HepG2 (cell line): Measurements from ENCODE around the gene SNAP23. TPM values are rescaled to one million over a fixed set of nuclear protein-coding genes. Genes with fewer than 3 reads are reported as not detected.
A peak's percentile ranks its signal among the peaks of the same experiment; 100 is the strongest.

ENCODE experiments used
- ADNP ChIP-seq: sonication (generic); formaldehyde crosslinking; IDR thresholded peaks from 2 replicates; pipeline ENCODE4 v1.4.0; 2020; ENCODE audit warnings: missing genetic modification reagents
- ELF3 ChIP-seq: IDR thresholded peaks from 2 replicates; pipeline ENCODE4 v1.6.1; 2016; ENCODE audit warnings: missing genetic modification reagents, missing compliant biosample characterization
- GTF3A ChIP-seq: sonication (generic); formaldehyde crosslinking; conservative IDR thresholded peaks from 2 replicates; pipeline ENCODE4 v1.4.0; 2020; ENCODE audit warnings: mild to moderate bottlenecking, missing genetic modification reagents
- IRF2 ChIP-seq: IDR thresholded peaks from 2 replicates; pipeline ENCODE4 v1.6.1; 2018; ENCODE audit warnings: missing genetic modification reagents, missing compliant biosample characterization
- ISX ChIP-seq: sonication (generic); formaldehyde crosslinking; conservative IDR thresholded peaks from 2 replicates; pipeline ENCODE4 v1.5.0; 2020; ENCODE audit warnings: missing genetic modification reagents
- MTF1 ChIP-seq: sonication (generic); formaldehyde crosslinking; IDR thresholded peaks from 2 replicates; pipeline ENCODE4 v1.5.0; 2020; ENCODE audit warnings: missing genetic modification reagents
- NR2F2 ChIP-seq: IDR thresholded peaks from 2 replicates; pipeline ENCODE4 v1.6.1; 2012; ENCODE audit warnings: low read depth, inconsistent platforms, borderline replicate concordance
- SUZ12 ChIP-seq: fragments of 150-350 bp; IDR thresholded peaks from 2 replicates; pipeline ENCODE4 v1.6.1; 2014; ENCODE audit warnings: low read depth, low read length
- TEAD2 ChIP-seq: sonication (generic); formaldehyde crosslinking; IDR thresholded peaks from 2 replicates; pipeline ENCODE4 v1.9.0; 2021; ENCODE audit warnings: missing genetic modification reagents
- XBP1 ChIP-seq: sonication (generic); formaldehyde crosslinking; IDR thresholded peaks from 2 replicates; pipeline ENCODE4 v1.5.0; 2020; ENCODE audit warnings: missing genetic modification reagents
- ZNF263 ChIP-seq: sonication (generic); formaldehyde crosslinking; IDR thresholded peaks from 2 replicates; pipeline ENCODE4 v1.4.0; 2020; ENCODE audit warnings: missing genetic modification reagents
- ZNF512 ChIP-seq: sonication (generic); formaldehyde crosslinking; IDR thresholded peaks from 2 replicates; pipeline ENCODE4 v1.4.0; 2020; ENCODE audit warnings: mild to moderate bottlenecking, missing genetic modification reagents
- ZNF512B ChIP-seq: sonication (generic); formaldehyde crosslinking; IDR thresholded peaks from 2 replicates; pipeline ENCODE4 v1.5.1; 2020; ENCODE audit warnings: missing genetic modification reagents, mild to moderate bottlenecking, borderline replicate concordance
- ZNF569 ChIP-seq: sonication (generic); formaldehyde crosslinking; IDR thresholded peaks from 2 replicates; pipeline ENCODE4 v1.5.0; 2020; ENCODE audit warnings: mild to moderate bottlenecking, missing genetic modification reagents, moderate library complexity, borderline replicate concordance
- ZNF784 ChIP-seq: sonication (generic); formaldehyde crosslinking; IDR thresholded peaks from 2 replicates; pipeline ENCODE4 v1.5.1; 2020; ENCODE audit warnings: missing genetic modification reagents, mild to moderate bottlenecking, borderline replicate concordance
- ZNF788 ChIP-seq: sonication (generic); formaldehyde crosslinking; IDR thresholded peaks from 2 replicates; pipeline ENCODE4 v1.5.0; 2020; ENCODE audit warnings: mild to moderate bottlenecking, missing genetic modification reagents, borderline replicate concordance
- ZSCAN25 ChIP-seq: sonication (generic); formaldehyde crosslinking; IDR thresholded peaks from 2 replicates; pipeline ENCODE4 v1.8.0; 2022; ENCODE audit warnings: mild to moderate bottlenecking, missing genetic modification reagents
- polyA plus RNA-seq, 8 experiments: library from polyadenylated mRNA; depleted of rRNA in 3 of 8; stranded (reverse) in 7 of 8; unstranded in 1 of 8; fragments of >200 nt; fragmentation: Illumina TruSeq in 4 of 8; extraction: Trizol in 4 of 8; gene quantifications; 2 replicates each; pipeline versions ENCODE4 v1.2.1 to v1.2.3, GENCODE V29; 2011 to 2016; ENCODE audit warnings: low read depth in 4 of 8, missing spikeins in 1 of 8, mixed read lengths in 1 of 8; ENCODE audit not compliant: insufficient read depth in 1 of 8
- total RNA-seq, 5 experiments: library from RNA; depleted of rRNA; stranded (reverse); fragments of >200 nt; fragmentation: Illumina TruSeq; extraction: Trizol; gene quantifications; 2 replicates each; pipeline ENCODE4 v1.2.3, GENCODE V29; 2016; ENCODE audit warnings: low read depth in 1 of 5
- TF ChIP-seq, protein P1 (sequence below): sonication (generic); formaldehyde crosslinking; IDR thresholded peaks from 2 replicates; pipeline ENCODE4 v1.4.0; 2020; ENCODE audit warnings: missing genetic modification reagents, borderline replicate concordance
- TF ChIP-seq, protein P2 (sequence below): sonication (generic); formaldehyde crosslinking; IDR thresholded peaks from 2 replicates; pipeline ENCODE4 v1.4.0; 2020; ENCODE audit warnings: missing genetic modification reagents

The SNAP23 gene
- total and polyA plus RNA-seq, 2 of the 13 experiments (the other 11 are each of a cell fraction or from before 2014, with no cell fraction given), result 37.0 to 101 TPM

GRCh38 chr15:42495361-42496212 lies at the start of gene SNAP23 (continued):
- TF ChIP-seq GTF3A (CRISPR knock-in tag), result no peak
- TF ChIP-seq ZNF512, result no peak
- TF ChIP-seq, protein P1, sequence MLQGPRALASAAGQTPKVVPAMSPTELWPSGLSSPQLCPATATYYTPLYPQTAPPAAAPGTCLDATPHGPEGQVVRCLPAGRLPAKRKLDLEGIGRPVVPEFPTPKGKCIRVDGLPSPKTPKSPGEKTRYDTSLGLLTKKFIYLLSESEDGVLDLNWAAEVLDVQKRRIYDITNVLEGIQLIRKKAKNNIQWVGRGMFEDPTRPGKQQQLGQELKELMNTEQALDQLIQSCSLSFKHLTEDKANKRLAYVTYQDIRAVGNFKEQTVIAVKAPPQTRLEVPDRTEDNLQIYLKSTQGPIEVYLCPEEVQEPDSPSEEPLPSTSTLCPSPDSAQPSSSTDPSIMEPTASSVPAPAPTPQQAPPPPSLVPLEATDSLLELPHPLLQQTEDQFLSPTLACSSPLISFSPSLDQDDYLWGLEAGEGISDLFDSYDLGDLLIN, result no peak
- peak; percentile 51; the same call in 1 of the 2 replicates for TF ChIP-seq ELF3 (CRISPR knock-in tag)
- peak; percentile 38; the same call in 1 of the 2 replicates for TF ChIP-seq ZNF788 (CRISPR knock-in tag)
- TF ChIP-seq ZSCAN25 (CRISPR knock-in tag), result 0 out of 2 replicates have a peak, but pooled peaks have one; percentile 48
- no peak for TF ChIP-seq ZNF512B
- TF ChIP-seq ZNF569 (CRISPR knock-in tag), result no peak
- no peak for TF ChIP-seq XBP1 (CRISPR knock-in tag)
- TF ChIP-seq, protein P2, sequence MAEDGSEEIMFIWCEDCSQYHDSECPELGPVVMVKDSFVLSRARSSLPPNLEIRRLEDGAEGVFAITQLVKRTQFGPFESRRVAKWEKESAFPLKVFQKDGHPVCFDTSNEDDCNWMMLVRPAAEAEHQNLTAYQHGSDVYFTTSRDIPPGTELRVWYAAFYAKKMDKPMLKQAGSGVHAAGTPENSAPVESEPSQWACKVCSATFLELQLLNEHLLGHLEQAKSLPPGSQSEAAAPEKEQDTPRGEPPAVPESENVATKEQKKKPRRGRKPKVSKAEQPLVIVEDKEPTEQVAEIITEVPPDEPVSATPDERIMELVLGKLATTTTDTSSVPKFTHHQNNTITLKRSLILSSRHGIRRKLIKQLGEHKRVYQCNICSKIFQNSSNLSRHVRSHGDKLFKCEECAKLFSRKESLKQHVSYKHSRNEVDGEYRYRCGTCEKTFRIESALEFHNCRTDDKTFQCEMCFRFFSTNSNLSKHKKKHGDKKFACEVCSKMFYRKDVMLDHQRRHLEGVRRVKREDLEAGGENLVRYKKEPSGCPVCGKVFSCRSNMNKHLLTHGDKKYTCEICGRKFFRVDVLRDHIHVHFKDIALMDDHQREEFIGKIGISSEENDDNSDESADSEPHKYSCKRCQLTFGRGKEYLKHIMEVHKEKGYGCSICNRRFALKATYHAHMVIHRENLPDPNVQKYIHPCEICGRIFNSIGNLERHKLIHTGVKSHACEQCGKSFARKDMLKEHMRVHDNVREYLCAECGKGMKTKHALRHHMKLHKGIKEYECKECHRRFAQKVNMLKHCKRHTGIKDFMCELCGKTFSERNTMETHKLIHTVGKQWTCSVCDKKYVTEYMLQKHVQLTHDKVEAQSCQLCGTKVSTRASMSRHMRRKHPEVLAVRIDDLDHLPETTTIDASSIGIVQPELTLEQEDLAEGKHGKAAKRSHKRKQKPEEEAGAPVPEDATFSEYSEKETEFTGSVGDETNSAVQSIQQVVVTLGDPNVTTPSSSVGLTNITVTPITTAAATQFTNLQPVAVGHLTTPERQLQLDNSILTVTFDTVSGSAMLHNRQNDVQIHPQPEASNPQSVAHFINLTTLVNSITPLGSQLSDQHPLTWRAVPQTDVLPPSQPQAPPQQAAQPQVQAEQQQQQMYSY (CRISPR knock-in tag), result no peak
- TF ChIP-seq TEAD2 (CRISPR knock-in tag), result no peak
- no peak for TF ChIP-seq MTF1 (CRISPR knock-in tag)
- no peak; the same call in 1 of the 2 replicates for TF ChIP-seq ZNF784 (CRISPR knock-in tag)
- no peak for TF ChIP-seq ZNF263 (CRISPR knock-in tag)
- no peak for TF ChIP-seq SUZ12
- TF ChIP-seq ADNP (CRISPR knock-in tag), result no peak
- TF ChIP-seq IRF2 (CRISPR knock-in tag), result peak; percentile 15; the same call in 1 of the 2 replicates
- TF ChIP-seq NR2F2, result no peak
- 0 out of 2 replicates have a peak, but pooled peaks have one; percentile 13 for TF ChIP-seq ISX (CRISPR knock-in tag)
